Large intestine (tissue), 3 donors: ENCODE measurements around the gene ZNF649. TPM values are rescaled to one million over a fixed set of nuclear protein-coding genes. Genes with fewer than 3 reads are reported as not detected.

Source experiments
- DNase-seq, 2 donors: peaks; one replicate each; pipeline versions ENCODE4 v3.0.0 to v3.0.0-alpha.2; 2013
- H3K27ac ChIP-seq: one replicate; pipeline ENCODE4 v1.5.1; 2013; ENCODE audit warnings: low read length
- H3K27me3 ChIP-seq: 2 replicates; pipeline ENCODE4 v1.6.1; 2013; ENCODE audit warnings: low read length; ENCODE audit not compliant: control insufficient read depth, insufficient read depth
- H3K36me3 ChIP-seq: 2 replicates; pipeline ENCODE4 v1.6.1; 2013; ENCODE audit warnings: low read length; ENCODE audit not compliant: control insufficient read depth, insufficient read depth
- H3K4me1 ChIP-seq: one replicate; pipeline ENCODE4 v1.6.1; 2013; ENCODE audit warnings: low read length; ENCODE audit not compliant: control insufficient read depth, insufficient read depth
- H3K4me3 ChIP-seq: one replicate; pipeline ENCODE4 v1.5.1; 2013; ENCODE audit warnings: low read length
- H3K9me3 ChIP-seq: one replicate; pipeline ENCODE4 v1.6.1; 2013; ENCODE audit warnings: mild to moderate bottlenecking, low read depth, low read length, moderate library complexity; ENCODE audit not compliant: control insufficient read depth
- WGBS: methylation state at CpG from one replicate; pipeline ENCODE4 v1.1.5; 2013; ENCODE audit warnings: low lambda C conversion rate; ENCODE audit not compliant: insufficient coverage; 5-methylcytosine and 5-hydroxymethylcytosine counted together
- polyA plus RNA-seq: library from polyadenylated mRNA; unstranded; fragments of 120-200 nt; gene quantifications from one replicate; pipeline ENCODE4 v1.2.1, GENCODE V29; 2013

The ZNF649 gene
- polyA plus RNA-seq, 1 donor = 14.9 TPM

GRCh38 chr19:51891193-51891747 lies 13.5 kb downstream of the ZNF649 start:
- H3K9me3 ChIP-seq = peaks cover 39% of the 10 kb centered on the region
- no peaks in the 10 kb centered on the region for H3K27me3 ChIP-seq
- peaks cover 54% of the 10 kb centered on the region for H3K36me3 ChIP-seq
- no peak overlapping the region for H3K4me3 ChIP-seq
- peak in 1 of 2 donors; percentile 28 for DNase-seq
- WGBS = 100% methylated on average over 2 of the region's 10 CpGs
- no peak overlapping the region for H3K27ac ChIP-seq
- peaks cover 6% of the 10 kb centered on the region for H3K4me1 ChIP-seq

- Histone ChIP-seq H3K9me3 (peaks cover 35% of the 10 kb centered on the region), H3K36me3 (peaks cover 43% of the 10 kb centered on the region), H3K27me3 (no peaks in the 10 kb centered on the region), H3K27ac (no peak overlapping the region), H3K4me3 (no peak overlapping the region), H3K4me1 (peaks cover 6% of the 10 kb centered on the region)
- no peak for DNase-seq
These were observed 14.9 kb downstream of the ZNF649 start for GRCh38 chr19:51889934-51890333.

GRCh38 chr19:51887522-51888498 lies 17.0 kb downstream of the ZNF649 start, which contains the start of gene ZNF577:
Gene ZNF577, minus strand, starts transcription at chr19:51887951. Its CDS starts 7,569 bp downstream, at chr19:51880382.
- peak; percentile 92 to 96 for DNase-seq
- peaks cover 6% of the 10 kb centered on the region for H3K4me1 ChIP-seq
- no CpG with 5 or more reads among the region's 56 CpGs for WGBS
- peak within 1 kb of the TSS; percentile 76 for H3K27ac ChIP-seq
- no peaks in the 10 kb centered on the region for H3K27me3 ChIP-seq
- H3K4me3 ChIP-seq = peak within 1 kb of the TSS; percentile 62
- peaks cover 24% of the 10 kb centered on the region for H3K36me3 ChIP-seq
- peaks cover 25% of the 10 kb centered on the region for H3K9me3 ChIP-seq

- Histone ChIP-seq H3K4me3 (no peak overlapping the region), H3K27me3 (no peaks in the 10 kb centered on the region), H3K4me1 (peaks cover 6% of the 10 kb centered on the region), H3K36me3 (peaks cover 10% of the 10 kb centered on the region), H3K27ac (no peak overlapping the region), H3K9me3 (peaks cover 17% of the 10 kb centered on the region)
- WGBS = no CpG with 5 or more reads among the region's 2 CpGs
- DNase-seq = no peak
These were observed 20.1 kb downstream of the ZNF649 start for GRCh38 chr19:51884713-51885112.

- Histone ChIP-seq H3K4me3 (no peak overlapping the region), H3K27ac (no peak overlapping the region), H3K9me3 (peaks cover 12% of the 10 kb centered on the region), H3K36me3 (peaks cover 25% of the 10 kb centered on the region), H3K27me3 (no peaks in the 10 kb centered on the region), H3K4me1 (peaks cover 6% of the 10 kb centered on the region)
- DNase-seq = no peak
- no CpG with 5 or more reads among the region's 3 CpGs for WGBS
These were observed 22.3 kb downstream of the ZNF649 start for GRCh38 chr19:51882518-51882917.

- no peaks in the 10 kb centered on the region for H3K4me1 ChIP-seq
- H3K4me3 ChIP-seq = no peak overlapping the region
- no peak for DNase-seq
- peaks cover 45% of the 10 kb centered on the region for H3K36me3 ChIP-seq
- H3K27me3 ChIP-seq = no peaks in the 10 kb centered on the region
- WGBS = 100% methylated on average over 1 of the region's 4 CpGs
- peaks cover 21% of the 10 kb centered on the region for H3K9me3 ChIP-seq
- no peak overlapping the region for H3K27ac ChIP-seq
These were observed 31.7 kb downstream of the ZNF649 start for GRCh38 chr19:51873097-51873496.

- Histone ChIP-seq H3K27me3 (no peaks in the 10 kb centered on the region), H3K36me3 (no peaks in the 10 kb centered on the region), H3K4me1 (no peaks in the 10 kb centered on the region), H3K4me3 (no peak overlapping the region), H3K9me3 (peaks cover 35% of the 10 kb centered on the region), H3K27ac (no peak overlapping the region)
- WGBS = 100% methylated on average over 1 of the region's 2 CpGs
- no peak for DNase-seq
These were observed 42.8 kb downstream of the ZNF649 start for GRCh38 chr19:51861870-51862622.

Other genes with a start within 250 kb of the ZNF649 start
- 10.9 TPM for gene SPACA6, start 211.7 kb downstream of the ZNF649 start, polyA plus RNA-seq
- gene HAS1, start 181.0 kb downstream of the ZNF649 start, polyA plus RNA-seq = 2.3 TPM
- 0.66 TPM for gene FPR1, start 153.1 kb downstream of the ZNF649 start, polyA plus RNA-seq
- gene FPR2, start 143.8 kb downstream of the ZNF649 start, polyA plus RNA-seq = 0.16 TPM
- 4.9 TPM for gene FPR3, start 109.9 kb downstream of the ZNF649 start, polyA plus RNA-seq
- 24.8 TPM for gene ZNF577, start 17.1 kb downstream of the ZNF649 start, polyA plus RNA-seq
- 5.6 TPM for gene ZNF613, start 22.5 kb upstream of the ZNF649 start, polyA plus RNA-seq
- gene ZNF350, start 81.8 kb upstream of the ZNF649 start, polyA plus RNA-seq = 12.2 TPM
- gene ZNF615, start 103.2 kb upstream of the ZNF649 start, polyA plus RNA-seq = 9.2 TPM
- gene ZNF614, start 123.4 kb upstream of the ZNF649 start, polyA plus RNA-seq = 8.1 TPM
- 13.9 TPM for gene ZNF432, start 143.8 kb upstream of the ZNF649 start, polyA plus RNA-seq
- gene ZNF841, start 190.7 kb upstream of the ZNF649 start, polyA plus RNA-seq = 24.0 TPM
- 9.6 TPM for gene ZNF616, start 234.9 kb upstream of the ZNF649 start, polyA plus RNA-seq